Spleen (tissue), 11 donors: ENCODE data around the gene STRADB. TPM values are rescaled to one million over a fixed set of nuclear protein-coding genes. Genes with fewer than 3 reads are reported as not detected.

Experiments
- DNase-seq: peaks from one replicate; pipeline ENCODE4 v3.0.0-alpha.2; 2020
- H3K27ac ChIP-seq, 8 donors: fragments of 200-600 bp; sonication (generic) in 7 of 8; 1 replicate in 4 of 8; 2 replicates in 4 of 8; pipeline versions ENCODE4 v1.5.0 to v1.8.0; 2016 to 2021; ENCODE audit warnings: inconsistent platforms in 4 of 8, mild to moderate bottlenecking in 4 of 8, moderate library complexity in 1 of 8
- H3K27me3 ChIP-seq, 7 donors: fragments of 200-600 bp; sonication (generic) in 6 of 7; replicated peaks in 1 of 7; 1 replicate in 4 of 7; 2 replicates in 3 of 7; pipeline versions ENCODE4 v1.5.0 to v1.8.0; 2016 to 2021; ENCODE audit warnings: inconsistent platforms in 3 of 7, mild to moderate bottlenecking in 1 of 7
- H3K36me3 ChIP-seq, 6 donors: fragments of 200-600 bp; sonication (generic) in 5 of 6; 1 replicate in 4 of 6; 2 replicates in 2 of 6; pipeline versions ENCODE4 v1.5.0 to v1.8.0; 2016 to 2021; ENCODE audit warnings: inconsistent platforms in 2 of 6
- H3K4me1 ChIP-seq, 6 donors: fragments of 200-600 bp; sonication (generic) in 5 of 6; 1 replicate in 3 of 6; 2 replicates in 3 of 6; pipeline versions ENCODE4 v1.5.0 to v1.8.0; 2016 to 2021; ENCODE audit warnings: inconsistent platforms in 3 of 6
- H3K4me3 ChIP-seq, 8 donors: fragments of 200-600 bp; sonication (generic) in 7 of 8; 1 replicate in 4 of 8; 2 replicates in 4 of 8; pipeline versions ENCODE4 v1.5.0 to v1.8.0; 2016 to 2021; ENCODE audit warnings: inconsistent platforms in 4 of 8, mild to moderate bottlenecking in 4 of 8, moderate library complexity in 2 of 8
- H3K9me3 ChIP-seq, 8 donors: fragments of 200-600 bp; sonication (generic) in 7 of 8; 1 replicate in 4 of 8; 2 replicates in 4 of 8; pipeline versions ENCODE4 v1.5.0 to v1.8.0; 2016 to 2021; ENCODE audit warnings: inconsistent platforms in 4 of 8
- CTCF ChIP-seq, 11 experiments: fragments of 200-600 bp in 7 of 11; fragments of 450-650 bp in 4 of 11; sonication (generic) in 4 of 11; IDR thresholded peaks in 8 of 11; conservative IDR thresholded peaks in 3 of 11; 1 replicate in 7 of 11; 2 replicates in 4 of 11; pipeline versions ENCODE4 v1.4.0 to v1.8.0; 2016 to 2021; ENCODE audit warnings: antibody characterized with exemption in 11 of 11, inconsistent platforms in 4 of 11, mild to moderate bottlenecking in 1 of 11
- POLR2A ChIP-seq, 3 donors: fragments of 450-650 bp; IDR thresholded peaks; one replicate each; pipeline ENCODE4 v1.5.1; 2017; ENCODE audit warnings: antibody characterized with exemption in 3 of 3, mild to moderate bottlenecking in 1 of 3
- POLR2AphosphoS5 ChIP-seq, 3 donors: sonication (generic); formaldehyde crosslinking; IDR thresholded peaks; one replicate each; pipeline ENCODE4 v1.5.1; 2017; ENCODE audit warnings: antibody characterized with exemption in 3 of 3
- WGBS, 5 donors: extraction: QIAGEN DNeasy Blood & Tissue Kit in 3 of 5; methylation state at CpG; one replicate each; pipeline versions ENCODE4 v1.1.5 to v1.1.7; 2013 to 2018; 5-methylcytosine and 5-hydroxymethylcytosine counted together
- intact Hi-C: fragments of 100-400 bp; cut with DNase I; formaldehyde crosslinking; loops from one replicate; pipeline ENCODE4 v1.15.0; 2023; ENCODE audit warnings: low total_unique reads
- polyA plus RNA-seq, 3 donors: library from polyadenylated mRNA; stranded (reverse); fragments of 200-250 nt; gene quantifications; one replicate each; pipeline ENCODE4 v1.2.1, GENCODE V29; 2013
- total RNA-seq, 7 donors: library from RNA; depleted of rRNA in 3 of 7; stranded (reverse); fragments of >200 nt in 3 of 7; fragmentation: NEBNext Ultra II Directional in 4 of 7; extraction: Animal tissue kit (Norgen Biotek cat#: 25700) in 4 of 7; gene quantifications; one replicate each; pipeline versions ENCODE4 v1.1.0 to v1.2.1, GENCODE V29; 2016 to 2021
- donor health status: healthy with polysubstance abuse.
- donor health status: DM: no; HTN: no; CAD: no; lungs with moderate emphysema.
- donor health status: DM: no; HTN: no; CAD: no.
- donor health status: Bipolar disorder and iron deficiency.
- donor health status: healthy.
- donor health status: DM: no; HTN: no; CAD: no.
- donor health status: DM: yes; HTN: yes; CAD: no.

Gene STRADB
- total and polyA plus RNA-seq, 10 donors, result 13.4 to 45.3 (median 20.3) TPM

DNA sequence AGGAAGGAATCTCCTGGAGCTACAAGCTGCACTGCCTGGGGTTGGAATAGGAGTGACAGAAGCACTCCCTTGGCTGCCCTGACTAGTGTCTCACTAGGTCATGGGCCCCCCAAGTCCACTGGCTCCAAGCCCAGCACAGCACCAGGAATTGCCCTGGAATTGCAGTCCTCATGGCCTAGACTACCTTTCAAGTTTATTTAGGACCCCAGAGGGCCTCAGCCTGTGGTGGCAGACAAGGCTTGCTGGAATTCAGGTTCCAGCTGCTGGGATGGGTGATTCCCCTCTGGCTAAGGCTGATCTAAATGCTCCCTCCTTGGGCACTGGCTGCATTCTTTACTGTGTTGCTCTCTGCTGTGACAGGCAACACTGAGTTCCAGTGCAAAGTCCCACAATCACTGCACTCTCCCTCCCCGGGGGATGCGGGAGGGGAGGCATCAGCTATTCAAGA is 14.0 kb downstream of the STRADB start:
- Histone ChIP-seq H3K4me1 (no peaks in the 10 kb centered on the region), H3K36me3 (peaks cover 3 to 96% (median 41%) of the 10 kb centered on the region in 6 donors), H3K4me3 (no peak overlapping the region), H3K27ac (no peak overlapping the region), H3K27me3 (no peaks in the 10 kb centered on the region), H3K9me3 (peaks cover 0 to under 1% (median 0%) of the 10 kb centered on the region in 8 donors)
- TF ChIP-seq POLR2A (IDR thresholded peaks at IDR 0.05), result no peak
- TF ChIP-seq POLR2AphosphoS5 (IDR thresholded peaks at IDR 0.05), result no peak
- no peak for TF ChIP-seq CTCF (IDR thresholded peaks at IDR 0.05 in 8 of 11, conservative IDR thresholded peaks at IDR 0.05 in 3 of 11)
- intact Hi-C loops, result no loop called here
- no peak for DNase-seq
- WGBS, 5 donors, result 93 to 100% (median 95%) methylated on average over 2 of the region's 2 CpGs

DNA sequence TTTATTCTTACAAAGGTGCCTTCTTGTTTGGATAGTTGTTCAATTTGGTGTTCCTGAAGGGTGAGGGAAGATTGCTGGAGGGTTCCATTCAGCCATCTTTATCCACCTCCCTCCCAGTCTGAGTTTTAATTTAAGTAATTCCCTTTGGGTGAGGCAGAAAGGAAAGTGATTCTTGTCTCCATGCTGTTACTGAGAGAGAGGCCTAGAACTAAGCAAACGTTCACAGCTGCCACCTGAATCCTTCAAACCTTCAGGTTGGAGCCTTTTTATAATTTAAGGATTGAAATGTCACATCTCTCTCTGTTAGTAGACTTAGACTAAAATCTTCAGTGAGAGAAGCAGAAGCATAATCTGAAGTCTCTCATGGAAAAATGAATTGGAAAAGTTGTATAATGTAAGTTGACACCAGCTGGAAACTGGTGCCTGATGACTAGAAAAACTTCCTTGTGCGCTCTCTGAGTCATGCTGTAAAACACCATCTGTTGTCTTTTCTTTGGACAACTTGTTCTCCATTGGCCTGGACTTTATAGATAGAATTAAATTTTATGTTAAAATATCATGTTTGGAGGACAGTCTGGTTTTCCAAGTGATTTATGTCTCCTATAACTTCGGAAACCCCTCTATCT is 14.6 kb downstream of the STRADB start:
- WGBS, 5 donors, result 87 to 95% (median 91%) methylated on average over 3 of the region's 3 CpGs
- H3K36me3 ChIP-seq, result peaks cover 3 to 96% (median 45%) of the 10 kb centered on the region in 6 donors

GRCh38 chr2:201467666-201468065 is 16.1 kb downstream of the STRADB start:
- H3K36me3 ChIP-seq, result peaks cover 3 to 96% (median 49%) of the 10 kb centered on the region in 6 donors

More for the DNA sequence above, 14.6 kb downstream of the STRADB start:
- Histone ChIP-seq H3K9me3 (no peaks in the 10 kb centered on the region), H3K27ac (no peak overlapping the region), H3K27me3 (no peaks in the 10 kb centered on the region), H3K4me1 (no peaks in the 10 kb centered on the region), H3K4me3 (no peak overlapping the region)
- no peak for DNase-seq
- intact Hi-C loops, result no loop called here
- TF ChIP-seq POLR2A (IDR thresholded peaks at IDR 0.05), result no peak
- TF ChIP-seq CTCF (IDR thresholded peaks at IDR 0.05 in 8 of 11, conservative IDR thresholded peaks at IDR 0.05 in 3 of 11), result no peak
- TF ChIP-seq POLR2AphosphoS5 (IDR thresholded peaks at IDR 0.05), result no peak

More at GRCh38 chr2:201467666-201468065, 16.1 kb downstream of the STRADB start:
- Histone ChIP-seq H3K9me3 (no peaks in the 10 kb centered on the region), H3K27ac (no peak overlapping the region), H3K4me1 (peaks cover 0 to 4% (median 0%) of the 10 kb centered on the region in 6 donors), H3K27me3 (no peaks in the 10 kb centered on the region), H3K4me3 (no peak overlapping the region)
- no peak for DNase-seq
- intact Hi-C loops, result no loop called here
- TF ChIP-seq CTCF (IDR thresholded peaks at IDR 0.05 in 8 of 11, conservative IDR thresholded peaks at IDR 0.05 in 3 of 11) (no peak), POLR2A (IDR thresholded peaks at IDR 0.05) (no peak), POLR2AphosphoS5 (IDR thresholded peaks at IDR 0.05) (no peak)
